GM11168 (cell line): Measurements from ENCODE around the gene OOSP2.

Experiments
- in situ Hi-C: fragments of 300-500 bp; cut with MboI; formaldehyde crosslinking; loops from one replicate; pipeline ENCODE4 v1.12.0; 2022; ENCODE audit warnings: low sequenced_read_pairs; ENCODE audit not compliant: unreplicated experiment

Gene OOSP2

DNA sequence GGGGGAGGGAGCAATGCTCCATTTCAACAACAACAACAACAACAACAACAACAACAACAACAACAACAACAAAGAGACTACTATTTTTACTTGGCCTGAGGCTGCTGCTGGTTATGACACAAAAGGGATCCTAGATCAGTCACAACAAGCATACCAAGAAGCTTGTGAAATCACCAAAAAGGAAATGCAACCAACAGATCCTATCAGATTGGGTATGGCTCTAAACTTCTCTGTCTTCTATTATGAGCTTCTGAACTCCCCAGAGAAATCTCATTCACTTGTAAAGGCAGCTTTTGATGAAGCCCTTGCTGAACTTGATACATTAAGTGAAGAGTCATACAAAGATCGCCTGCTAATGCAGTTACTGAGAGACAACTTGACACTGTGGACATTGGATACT is 37.8 kb downstream of the OOSP2 start:
- in situ Hi-C loops = no loop called here

DNA sequence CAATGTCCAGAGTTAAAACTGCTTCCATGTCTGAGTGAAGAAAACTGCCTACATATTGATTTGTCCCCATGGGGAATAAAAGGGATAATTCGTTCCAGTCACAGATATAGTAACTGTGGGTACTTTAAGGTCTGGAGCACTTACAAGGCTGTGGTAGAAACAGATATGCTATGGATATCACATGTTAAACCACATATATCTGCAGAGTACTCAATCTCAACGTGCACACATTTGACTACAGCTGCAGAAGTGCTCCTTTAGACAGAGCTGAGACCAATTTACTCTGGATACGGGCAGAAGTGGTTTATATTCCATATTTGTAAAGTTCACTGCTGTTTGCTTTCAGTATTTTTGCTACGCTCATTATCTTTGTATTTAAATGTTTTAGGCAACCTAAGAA is 38.5 kb downstream of the OOSP2 start:
- in situ Hi-C loops = no loop called here

- in situ Hi-C loops = no loop called here
Observed at GRCh38 chr11:60080535-60080934, 40.3 kb downstream of the OOSP2 start.

DNA sequence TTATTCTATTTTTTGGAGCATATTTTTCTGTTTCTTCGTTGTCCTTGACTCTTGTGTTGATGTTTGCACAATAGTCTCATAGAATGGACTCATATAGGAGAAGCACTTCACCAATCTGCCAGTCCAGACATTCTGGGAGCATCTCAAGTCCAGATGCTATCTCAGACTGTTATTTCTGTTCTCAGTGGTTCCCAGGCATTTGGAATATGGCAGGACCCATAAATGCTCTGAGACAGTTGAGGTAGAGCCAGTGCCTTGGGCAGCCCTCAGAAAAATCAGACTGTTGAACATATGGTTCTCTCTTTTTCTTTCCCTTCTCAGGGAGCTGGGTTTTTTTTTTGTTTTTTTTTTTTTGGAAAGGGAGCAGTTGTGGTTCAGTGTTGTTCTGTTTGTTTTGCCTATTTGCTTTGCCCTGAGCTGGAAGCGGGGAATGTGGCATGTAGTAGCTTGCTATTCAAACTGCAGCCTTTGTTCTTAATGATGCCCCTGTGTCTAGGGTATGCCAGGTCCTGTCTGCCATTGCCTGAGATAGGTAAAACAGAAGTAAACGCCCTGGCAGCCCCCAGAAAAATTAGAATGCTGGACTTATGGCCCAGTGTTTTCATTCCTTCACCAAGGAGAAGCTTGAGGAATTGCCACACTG is 44.5 kb downstream of the OOSP2 start:
- in situ Hi-C loops = no loop called here

DNA sequence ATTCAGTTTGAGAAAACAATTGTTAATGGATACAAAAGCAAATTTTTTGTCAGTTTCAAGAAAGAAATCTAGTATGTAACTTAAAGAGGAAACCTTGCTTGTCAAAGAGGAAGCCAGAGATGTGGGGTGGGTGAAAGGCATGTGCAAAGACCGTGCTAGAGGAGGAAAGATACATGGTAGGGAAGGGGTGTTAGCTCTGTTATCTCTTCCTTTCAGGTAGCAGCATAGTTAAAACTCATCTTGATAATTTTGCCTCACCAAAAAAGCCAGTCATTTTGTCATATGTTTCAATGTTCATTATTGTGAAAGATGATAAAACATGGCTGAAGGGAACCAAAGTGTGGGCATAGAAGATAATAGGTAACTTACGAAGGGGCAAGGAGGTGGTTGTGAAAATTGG is 45.7 kb downstream of the OOSP2 start:
- in situ Hi-C loops = no loop called here

- in situ Hi-C loops = no loop called here
Observed at GRCh38 chr11:60087239-60087638, 47.0 kb downstream of the OOSP2 start.

GRCh38 chr11:60088364-60088763 is 48.2 kb downstream of the OOSP2 start, which contains the start of gene MS4A2:
MS4A2 (plus strand) TSS chr11:60088664; CDS start chr11:60088766, 102 bp downstream.
- in situ Hi-C loops = no loop called here

GRCh38 chr11:60095477-60096120 is 55.4 kb downstream of the OOSP2 start:
- in situ Hi-C loops = no loop called here

DNA sequence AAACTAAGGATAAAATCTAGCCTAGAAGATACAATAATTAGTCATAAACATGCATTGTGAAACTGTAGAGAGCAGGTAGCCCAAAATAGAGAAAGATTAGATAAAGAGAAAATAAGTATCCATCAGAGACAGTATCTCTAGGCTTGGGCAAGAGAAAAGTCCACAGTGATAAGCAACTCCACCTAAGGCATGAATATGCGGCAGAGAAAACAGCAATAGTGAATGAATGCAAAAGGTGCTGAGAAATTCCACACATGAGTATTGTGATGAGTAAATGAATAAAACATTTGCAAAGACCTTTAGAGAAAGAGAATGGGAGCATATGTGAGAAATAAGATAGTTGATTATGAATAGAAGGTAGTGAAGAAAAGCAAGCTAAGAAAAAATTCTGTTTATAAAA is 57.0 kb downstream of the OOSP2 start:
- in situ Hi-C loops = no loop called here
